ENCODE data around the gene NLRP6.

DNA sequence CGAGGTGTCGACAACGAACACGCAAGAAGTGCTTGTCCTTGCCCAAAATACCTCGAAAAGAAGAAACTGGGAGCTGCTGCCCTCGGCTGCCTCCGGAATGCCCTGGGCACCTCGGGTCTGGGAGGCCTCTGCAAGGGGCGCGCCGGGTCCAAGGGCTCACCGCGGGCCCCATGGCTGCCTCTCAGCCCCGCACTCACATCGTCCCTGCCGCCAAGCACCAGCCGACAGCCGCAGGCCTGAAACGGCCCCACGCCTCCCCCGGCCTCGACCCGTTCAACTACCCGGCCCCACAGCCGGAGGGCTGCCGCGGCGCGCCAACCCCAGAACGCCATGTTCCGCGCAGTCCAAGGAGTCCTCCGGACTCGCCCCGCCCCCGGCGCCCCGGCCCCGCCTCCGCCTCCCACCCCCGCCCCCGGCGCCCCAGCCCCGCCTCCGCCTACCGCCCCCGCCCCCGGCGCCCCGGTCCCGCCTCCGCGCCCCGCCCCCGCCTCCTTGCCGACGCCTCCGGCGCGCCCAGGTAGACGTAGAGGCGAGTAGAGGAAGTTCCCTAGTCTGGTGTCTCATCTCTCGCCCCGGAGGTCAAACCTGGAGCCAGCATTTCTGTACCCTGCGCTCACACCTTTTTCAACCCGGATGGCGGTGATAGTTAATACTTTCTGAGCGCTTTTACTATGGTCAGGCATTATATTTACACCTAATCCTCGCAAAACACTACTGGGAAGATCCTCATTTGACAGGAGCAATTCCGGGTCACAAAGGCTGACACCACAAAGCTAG, 42.0 kb upstream of the NLRP6 start, which contains the start of gene SIRT3:
- TF ChIP-seq, protein P1, sequence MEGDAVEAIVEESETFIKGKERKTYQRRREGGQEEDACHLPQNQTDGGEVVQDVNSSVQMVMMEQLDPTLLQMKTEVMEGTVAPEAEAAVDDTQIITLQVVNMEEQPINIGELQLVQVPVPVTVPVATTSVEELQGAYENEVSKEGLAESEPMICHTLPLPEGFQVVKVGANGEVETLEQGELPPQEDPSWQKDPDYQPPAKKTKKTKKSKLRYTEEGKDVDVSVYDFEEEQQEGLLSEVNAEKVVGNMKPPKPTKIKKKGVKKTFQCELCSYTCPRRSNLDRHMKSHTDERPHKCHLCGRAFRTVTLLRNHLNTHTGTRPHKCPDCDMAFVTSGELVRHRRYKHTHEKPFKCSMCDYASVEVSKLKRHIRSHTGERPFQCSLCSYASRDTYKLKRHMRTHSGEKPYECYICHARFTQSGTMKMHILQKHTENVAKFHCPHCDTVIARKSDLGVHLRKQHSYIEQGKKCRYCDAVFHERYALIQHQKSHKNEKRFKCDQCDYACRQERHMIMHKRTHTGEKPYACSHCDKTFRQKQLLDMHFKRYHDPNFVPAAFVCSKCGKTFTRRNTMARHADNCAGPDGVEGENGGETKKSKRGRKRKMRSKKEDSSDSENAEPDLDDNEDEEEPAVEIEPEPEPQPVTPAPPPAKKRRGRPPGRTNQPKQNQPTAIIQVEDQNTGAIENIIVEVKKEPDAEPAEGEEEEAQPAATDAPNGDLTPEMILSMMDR (IDR thresholded peaks at IDR 0.05), result no peak
- no peak for TF ChIP-seq EZH2 (IDR thresholded peaks at IDR 0.05; ENCODE audit: borderline replicate concordance, insufficient read depth, low read depth, low read length, poor library complexity, severe bottlenecking)

Data from B cell (primary cell).